HG02870 (cell line): ENCODE measurements around the gene PRKCH.
A peak's percentile ranks its signal among the peaks of the same experiment; 100 is the strongest.

ENCODE experiments used
- ATAC-seq: cut with Tn5 transposase; IDR thresholded peaks from one replicate; pipeline ENCODE4 v1.9.1; 2021; ENCODE audit warnings: mild to moderate bottlenecking, moderate library complexity; ENCODE audit not compliant: unreplicated experiment

The PRKCH gene

GRCh38 chr14:61560323-61560722, 238.9 kb downstream of the PRKCH start:
- ATAC-seq, result no peak

GRCh38 chr14:61561104-61561503, 239.7 kb downstream of the PRKCH start:
- no peak for ATAC-seq

DNA sequence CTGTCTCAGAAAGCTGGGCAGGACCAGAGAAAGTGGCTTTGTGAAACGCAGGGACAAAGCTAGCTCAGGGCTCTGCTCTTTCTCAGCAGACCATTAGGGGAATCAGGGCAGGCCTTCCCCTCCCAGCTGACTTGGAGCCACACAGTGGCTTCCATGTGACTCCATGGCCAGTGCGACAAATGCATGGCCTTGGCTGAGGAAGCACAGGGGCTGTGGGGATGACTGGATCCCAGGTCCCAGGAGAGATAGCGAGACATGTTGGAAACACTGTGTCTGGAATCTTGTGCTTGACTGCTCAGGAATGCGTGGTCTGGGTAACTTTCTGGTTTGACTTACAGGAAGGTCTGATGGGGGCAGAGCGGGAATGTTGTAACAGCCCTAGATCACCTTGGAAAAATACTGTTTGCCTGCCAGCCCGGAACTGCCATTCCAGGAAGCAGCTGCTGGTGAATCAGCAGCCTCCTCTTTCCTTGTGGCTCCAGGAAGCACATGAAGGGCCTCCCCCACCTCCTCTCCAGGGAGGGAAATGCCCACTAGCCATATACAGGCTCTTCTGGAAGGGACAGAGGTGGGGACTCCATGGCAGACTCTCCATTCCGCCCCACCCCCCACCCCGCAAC, 240.4 kb downstream of the PRKCH start:
- ATAC-seq, result no peak

DNA sequence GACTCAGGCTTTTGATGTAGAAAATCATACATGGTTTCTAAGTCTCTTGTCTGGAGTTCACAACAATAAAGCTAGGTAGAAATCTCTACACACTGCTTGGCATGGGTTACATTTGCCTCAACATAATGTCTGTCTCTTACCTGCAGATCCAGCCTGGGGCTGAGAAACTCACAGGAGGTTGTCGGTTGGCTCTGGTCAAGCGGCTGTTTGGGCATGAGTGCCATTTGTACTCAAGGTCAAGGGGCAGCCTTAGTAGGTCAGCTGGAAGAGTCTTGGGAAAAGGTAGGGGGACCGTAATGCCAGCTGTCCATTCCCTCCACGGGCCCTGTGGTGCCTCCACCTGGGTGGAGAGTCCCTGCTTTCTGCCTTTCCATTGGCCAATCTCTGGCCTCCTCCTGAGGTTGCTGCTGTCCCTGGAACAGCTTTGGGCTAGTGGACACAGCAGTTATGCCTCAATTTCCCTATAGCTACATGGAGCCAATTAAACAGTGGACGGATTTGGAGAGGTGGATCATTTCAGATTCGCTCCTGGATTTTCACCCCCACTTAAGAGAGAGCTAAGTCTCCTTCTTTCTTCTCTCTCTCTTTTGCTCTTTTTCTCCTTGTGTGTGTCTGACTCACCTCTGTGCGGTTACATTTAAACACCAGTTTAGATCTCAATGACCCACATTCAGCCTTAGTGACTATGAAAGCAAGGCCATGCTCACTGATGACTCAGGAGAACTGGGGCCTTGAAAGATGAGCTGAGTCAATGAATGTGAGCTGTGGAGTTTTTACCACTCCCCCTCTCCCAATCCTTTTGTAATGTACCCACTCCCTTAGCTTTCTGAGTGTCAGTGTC, 241.2 kb downstream of the PRKCH start:
- ATAC-seq, result no peak

GRCh38 chr14:61563162-61563511, 241.8 kb downstream of the PRKCH start:
- no peak for ATAC-seq

DNA sequence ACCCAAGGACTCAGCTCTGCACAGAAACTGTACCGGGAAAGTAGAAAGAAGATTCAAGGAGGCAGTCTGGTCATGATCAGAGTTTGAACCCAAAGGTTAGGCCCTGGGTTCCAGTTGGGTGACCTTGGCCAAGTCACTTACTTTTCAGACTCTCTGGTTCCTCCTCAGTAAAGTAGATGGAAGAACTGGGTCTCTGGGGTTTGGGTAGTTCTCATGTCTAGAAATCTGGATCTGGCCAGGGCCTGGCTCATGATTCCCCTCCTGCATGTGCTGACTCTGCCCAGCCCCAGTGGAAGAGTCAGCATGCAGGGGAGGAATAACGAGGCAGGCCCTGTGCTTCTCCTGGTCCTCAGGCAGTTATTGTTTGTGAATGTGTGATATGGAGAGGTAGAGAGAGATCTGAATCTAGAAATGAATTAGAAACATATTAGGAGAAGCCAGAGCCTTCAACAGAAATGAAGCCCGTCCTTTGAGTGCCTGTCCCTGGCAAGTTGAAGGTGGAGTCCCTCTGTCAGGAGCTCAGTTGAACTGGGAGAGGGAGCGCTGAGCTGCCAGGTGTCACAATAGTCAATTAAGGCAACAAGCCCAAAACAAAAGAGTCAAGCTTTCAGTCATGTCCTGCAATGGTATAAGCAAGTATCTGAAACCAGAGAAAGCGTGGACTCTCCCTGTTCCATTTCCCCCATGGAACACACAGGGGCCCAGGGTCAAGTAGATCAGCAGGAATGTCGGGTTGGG, 242.7 kb downstream of the PRKCH start:
- no peak for ATAC-seq

DNA sequence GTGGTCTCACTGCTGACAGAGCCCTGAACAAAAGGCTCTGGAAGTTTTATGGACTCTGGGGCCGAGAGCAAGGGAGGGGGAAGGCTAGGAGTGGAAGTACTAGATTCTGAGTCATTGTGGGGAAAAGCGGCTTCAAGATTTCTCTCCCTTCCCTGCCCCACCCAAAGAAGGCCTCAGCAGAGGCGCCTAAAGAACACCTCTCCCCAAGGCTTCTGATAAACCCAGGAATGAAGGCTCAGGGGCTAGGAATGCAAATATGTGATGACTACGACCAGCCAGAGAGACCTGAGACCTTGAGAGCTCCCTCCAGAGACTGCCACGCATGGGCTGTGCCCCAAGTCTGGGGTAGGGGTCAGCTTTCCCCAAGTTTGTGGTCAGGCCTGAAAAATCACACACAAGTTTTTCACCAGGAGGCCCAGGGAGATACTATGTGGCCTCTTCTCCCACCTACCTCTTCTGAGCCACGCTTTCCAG, 243.3 kb downstream of the PRKCH start:
- ATAC-seq, result no peak

DNA sequence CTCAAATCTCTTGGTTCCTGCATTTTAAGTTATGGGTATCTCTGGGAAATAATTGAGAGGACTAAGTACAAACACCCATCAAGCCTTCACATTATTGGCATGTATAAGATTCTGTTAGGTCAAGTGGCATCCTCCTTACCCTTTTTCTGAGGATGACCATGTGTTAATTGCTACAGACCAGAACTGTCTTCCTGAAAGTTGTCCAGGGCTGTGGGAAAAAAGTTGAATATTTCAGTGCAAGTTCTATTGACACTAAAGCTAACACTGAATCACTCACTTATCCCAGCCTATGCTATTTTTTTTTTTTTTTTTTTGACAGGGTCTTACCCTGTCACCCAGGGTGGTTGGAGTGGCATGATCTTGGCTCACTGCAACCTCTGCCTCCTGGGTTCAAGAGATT, 243.8 kb downstream of the PRKCH start:
- no peak for ATAC-seq

DNA sequence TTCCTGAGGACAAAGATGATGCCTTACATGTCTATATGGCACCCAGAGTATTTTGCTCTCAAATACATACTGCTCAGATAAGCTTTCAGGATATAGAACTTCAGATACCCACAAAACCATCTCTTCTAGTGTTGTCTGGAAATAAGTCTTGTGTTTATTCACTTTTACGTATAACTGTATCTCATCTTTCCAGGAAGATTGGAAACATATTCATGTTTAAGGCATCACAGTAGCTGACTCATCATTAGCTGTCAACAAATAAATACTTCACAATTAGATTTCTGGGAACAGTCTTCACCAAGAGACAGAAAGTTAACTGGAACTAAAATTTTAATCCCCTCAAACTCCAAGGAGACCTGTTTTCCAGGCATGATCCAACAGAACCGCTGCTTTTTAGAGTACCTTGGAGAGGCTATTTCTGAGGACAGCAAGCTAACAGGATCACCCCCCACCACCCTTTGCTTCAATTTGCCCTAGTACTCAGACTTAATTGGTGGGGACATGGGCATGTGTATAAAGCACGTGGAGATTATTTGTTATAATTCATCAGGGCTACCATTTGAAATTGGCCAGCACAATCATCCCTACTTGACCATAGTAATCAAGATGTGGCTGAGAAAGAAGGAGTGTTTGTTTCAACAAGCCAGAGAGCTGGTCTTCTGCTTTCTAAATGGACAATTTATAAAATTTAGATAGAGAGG, 244.6 kb downstream of the PRKCH start:
- ATAC-seq, result no peak

GRCh38 chr14:61566537-61567225, 245.3 kb downstream of the PRKCH start:
- ATAC-seq, result no peak

GRCh38 chr14:61567838-61568571, 246.6 kb downstream of the PRKCH start:
- ATAC-seq, result no peak

DNA sequence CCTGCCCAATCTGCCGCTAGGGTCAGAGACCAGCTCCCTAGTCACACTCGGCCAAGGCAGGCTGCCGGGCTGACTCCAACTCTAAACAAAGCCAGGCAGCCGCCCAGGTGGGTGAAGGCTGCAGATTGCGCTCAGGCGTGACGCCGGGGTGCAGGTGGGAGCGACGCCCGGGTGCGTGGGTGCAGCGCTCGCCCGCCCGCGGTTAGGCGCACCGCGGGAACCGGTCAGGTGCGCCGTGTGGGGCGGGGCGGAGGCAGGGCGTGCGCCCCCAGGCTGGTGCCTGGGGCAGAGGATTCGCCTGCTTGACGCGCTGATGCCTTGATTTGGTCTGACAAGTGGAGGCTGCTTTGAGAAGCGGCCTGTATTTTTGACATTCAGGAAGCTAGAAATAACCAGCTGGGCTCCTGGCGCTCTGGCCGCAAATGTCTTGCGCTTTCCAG, 247.2 kb downstream of the PRKCH start:
- ATAC-seq, result peak; percentile 65

- no peak for ATAC-seq
Measured at GRCh38 chr14:61569308-61569707, 247.9 kb downstream of the PRKCH start.

GRCh38 chr14:61569812-61570548, 248.6 kb downstream of the PRKCH start:
- no peak for ATAC-seq

DNA sequence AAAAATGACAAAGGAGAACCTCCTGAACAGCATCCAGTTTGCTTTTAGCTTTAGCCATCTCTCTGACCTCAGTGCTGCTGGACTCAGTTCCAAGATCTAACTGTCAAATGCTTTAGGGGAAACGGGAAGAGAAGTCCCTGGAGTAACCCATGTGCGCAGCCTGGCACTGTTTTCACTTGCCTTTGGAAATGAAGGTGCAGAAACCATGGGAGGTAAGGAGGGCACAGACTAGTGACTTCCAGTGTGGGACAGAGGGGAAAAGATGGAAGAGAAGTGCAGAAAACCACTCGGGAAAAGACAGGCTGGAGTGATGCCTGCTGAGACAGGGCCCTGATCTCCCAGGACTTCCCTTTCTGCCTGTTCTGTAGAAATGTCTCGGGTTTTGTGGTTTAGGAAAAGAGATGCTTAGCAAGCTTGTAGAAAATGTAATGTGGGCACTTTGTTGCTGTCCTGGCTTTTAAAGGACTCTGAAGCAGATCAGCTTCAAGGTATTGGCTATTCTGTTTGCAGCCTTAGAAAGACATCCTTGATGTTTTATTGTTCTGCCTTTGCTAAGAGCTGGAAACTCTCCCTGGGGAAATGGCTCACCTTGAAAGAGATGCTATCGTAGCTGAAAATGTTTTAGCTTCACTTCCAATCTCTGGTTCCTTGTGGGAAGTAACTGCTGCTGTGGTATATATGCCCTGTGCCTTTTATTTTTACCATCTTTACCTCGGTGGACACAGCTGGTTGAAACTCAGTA, 249.3 kb downstream of the PRKCH start:
- no peak for ATAC-seq

- ATAC-seq, result no peak
Measured at GRCh38 chr14:61571917-61572316, 250.5 kb downstream of the PRKCH start.

DNA sequence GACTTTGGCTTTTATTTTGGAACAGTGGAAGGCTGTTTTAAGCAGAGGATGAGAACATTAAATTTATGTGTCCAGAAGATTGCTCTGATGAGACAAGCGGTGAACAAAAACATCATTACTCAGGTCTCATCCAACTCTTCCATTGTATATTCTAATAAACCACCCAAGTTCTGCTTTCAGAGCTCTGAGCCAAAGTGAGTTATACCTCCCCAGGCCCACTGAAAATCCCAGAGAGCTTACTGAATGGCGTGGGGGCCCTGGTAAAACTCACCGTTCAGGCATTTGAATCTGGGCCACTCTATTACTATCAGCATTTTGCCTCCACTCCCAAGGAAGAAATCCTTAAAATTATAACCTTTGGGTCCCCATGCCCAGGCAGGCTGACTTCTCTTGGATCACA, 251.9 kb downstream of the PRKCH start:
- no peak for ATAC-seq

DNA sequence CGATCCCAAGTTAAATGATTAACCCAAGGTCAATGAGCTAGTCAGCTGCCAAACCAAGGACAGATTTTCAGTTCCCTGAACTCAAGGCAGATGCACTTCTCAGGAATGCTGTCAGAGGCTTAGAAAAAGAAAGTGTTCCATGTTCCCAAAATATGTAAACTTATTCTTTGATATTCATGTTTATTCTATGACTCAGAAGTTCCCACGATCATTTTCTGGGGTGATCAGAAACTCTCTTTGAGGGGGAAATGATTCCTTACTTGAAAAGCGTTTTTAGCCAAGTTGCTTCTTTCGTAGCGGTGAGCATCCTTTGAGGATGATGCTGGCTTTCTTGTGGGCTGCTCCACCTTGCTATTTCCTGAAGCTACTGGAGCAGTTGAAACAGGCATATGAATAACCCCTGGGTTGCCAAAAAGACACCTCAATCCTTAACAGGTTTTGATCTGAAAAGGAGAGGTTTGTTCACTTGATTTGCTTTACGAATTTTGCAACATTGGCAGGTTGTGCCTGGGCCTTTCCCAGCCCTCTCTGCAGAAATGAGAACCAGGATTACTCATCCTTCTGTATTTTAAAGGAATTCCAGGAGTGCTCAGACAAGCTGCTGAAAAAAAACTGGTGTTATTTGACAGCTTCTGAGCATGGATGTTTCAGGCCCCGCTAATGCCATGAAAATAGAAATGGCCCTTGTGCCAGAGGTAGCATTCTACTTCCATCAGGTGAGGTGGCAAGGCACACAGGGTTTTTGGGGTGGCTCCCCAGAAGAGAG, 252.6 kb downstream of the PRKCH start:
- no peak for ATAC-seq
